ENCODE results near the gene KCNQ1. TPM values are rescaled to one million over a fixed set of nuclear protein-coding genes. Genes with fewer than 3 reads are reported as not detected.

KCNQ1 gene
- total and polyA plus RNA-seq, 2 donors (not counting 3 experiments of a cell fraction or from before 2014, with no cell fraction given): 0.07 to 0.09 TPM

- Histone ChIP-seq H3K4me3 (replicated peaks in 1 of 3; ENCODE audit: insufficient read depth in 1 of 3, low read depth in 1 of 3, low read length in 3 of 3) (no peak overlapping the region), H3K36me3 (ENCODE audit: control insufficient read depth in 2 of 2, extremely low read depth in 1 of 2, insufficient read depth in 2 of 2, low read length in 2 of 2) (no peaks in the 10 kb centered on the region), H3K9me1 (replicated peaks; ENCODE audit: control insufficient read depth, extremely low read depth, insufficient read depth, low read length) (no peaks in the 10 kb centered on the region), H2AFZ (ENCODE audit: low read depth, low read length) (no peak overlapping the region), H4K20me1 (replicated peaks; ENCODE audit: control insufficient read depth, extremely low read depth, insufficient read depth, low read length) (no peaks in the 10 kb centered on the region), H3K4me1 (ENCODE audit: control insufficient read depth, extremely low read depth, insufficient read depth, low read length) (no peaks in the 10 kb centered on the region), H3K9me3 (replicated peaks; ENCODE audit: control insufficient read depth, insufficient read depth, low read length) (no peaks in the 10 kb centered on the region), H3K9ac (replicated peaks; ENCODE audit: extremely low read depth, insufficient read depth, low read length) (no peak overlapping the region), H3K27me3 (ENCODE audit: control insufficient read depth in 2 of 2, insufficient read depth in 2 of 2, low read length in 2 of 2) (no peaks in the 10 kb centered on the region), H3K27ac (ENCODE audit: insufficient read depth, low read depth, low read length) (no peak overlapping the region), H3K4me2 (ENCODE audit: insufficient read depth, low read length) (no peak overlapping the region), H3K79me2 (ENCODE audit: control insufficient read depth, insufficient read depth, low read length) (no peaks in the 10 kb centered on the region)
- FAIRE-seq (no peak), DNase-seq (ENCODE audit: low read depth, low spot score) (no peak)
- POLR2A ChIA-PET: no interaction called here
- TF ChIP-seq GATA2 (IDR thresholded peaks at IDR 0.05; ENCODE audit: insufficient read depth, insufficient read length, low read depth, low read length): no peak
- no peak for TF ChIP-seq POLR2AphosphoS5 (IDR thresholded peaks at IDR 0.05; ENCODE audit: insufficient read depth, low read depth, low read length)
- TF ChIP-seq JUN (IDR thresholded peaks at IDR 0.05; ENCODE audit: borderline replicate concordance, insufficient read depth, insufficient read length, low read depth): no peak
- TF ChIP-seq FOS (IDR thresholded peaks at IDR 0.05; ENCODE audit: borderline replicate concordance, insufficient read depth, low read length): no peak
- TF ChIP-seq MYC (IDR thresholded peaks at IDR 0.05; ENCODE audit: low read depth, low read length): no peak
- intact Hi-C loops (cut with micrococcal nuclease) (no loop called here), dilution Hi-C loops (cut with MboI; ENCODE audit: extremely low pct_ligation_motif_present, low sequenced_read_pairs) (no loop called here)
- CTCF ChIA-PET: no interaction called here
- no TSS peak for BruUV-seq (replicated peaks)
These were observed 392.8 kb downstream of the KCNQ1 start for GRCh38 chr11:2837651-2838050.

GRCh38 chr11:2838091-2838490 is 393.3 kb downstream of the KCNQ1 start:
- intact Hi-C loops (cut with micrococcal nuclease) (no loop called here), dilution Hi-C loops (cut with MboI; ENCODE audit: extremely low pct_ligation_motif_present, low sequenced_read_pairs) (no loop called here)
- ChIA-PET CTCF (no interaction called here), POLR2A (no interaction called here)
- no peak overlapping the region for H3K4me2 ChIP-seq (ENCODE audit: insufficient read depth, low read length)
- DNase-seq (ENCODE audit: low read depth, low spot score) (no peak), FAIRE-seq (no peak)
- H2AFZ ChIP-seq (ENCODE audit: low read depth, low read length): no peak overlapping the region
- no peaks in the 10 kb centered on the region for H3K36me3 ChIP-seq (ENCODE audit: control insufficient read depth in 2 of 2, extremely low read depth in 1 of 2, insufficient read depth in 2 of 2, low read length in 2 of 2)
- no peaks in the 10 kb centered on the region for H3K27me3 ChIP-seq (ENCODE audit: control insufficient read depth in 2 of 2, insufficient read depth in 2 of 2, low read length in 2 of 2)
- H4K20me1 ChIP-seq (replicated peaks; ENCODE audit: control insufficient read depth, extremely low read depth, insufficient read depth, low read length): no peaks in the 10 kb centered on the region
- H3K4me1 ChIP-seq (ENCODE audit: control insufficient read depth, extremely low read depth, insufficient read depth, low read length): no peaks in the 10 kb centered on the region
- H3K9ac ChIP-seq (replicated peaks; ENCODE audit: extremely low read depth, insufficient read depth, low read length): no peak overlapping the region
- TF ChIP-seq GATA2 (IDR thresholded peaks at IDR 0.05; ENCODE audit: insufficient read depth, insufficient read length, low read depth, low read length) (no peak), POLR2AphosphoS5 (IDR thresholded peaks at IDR 0.05; ENCODE audit: insufficient read depth, low read depth, low read length) (no peak), JUN (IDR thresholded peaks at IDR 0.05; ENCODE audit: borderline replicate concordance, insufficient read depth, insufficient read length, low read depth) (no peak), FOS (IDR thresholded peaks at IDR 0.05; ENCODE audit: borderline replicate concordance, insufficient read depth, low read length) (no peak), CTCF (IDR thresholded peaks at IDR 0.05; ENCODE audit: extremely low read depth in 1 of 2, insufficient read depth in 1 of 2, low read depth in 1 of 2, low read length in 2 of 2) (no peak), EZH2 (IDR thresholded peaks at IDR 0.05; ENCODE audit: borderline replicate concordance, low read depth, low read length, severe bottlenecking) (no peak), MYC (IDR thresholded peaks at IDR 0.05; ENCODE audit: low read depth, low read length) (no peak), MAX (IDR thresholded peaks at IDR 0.05; ENCODE audit: insufficient read depth, insufficient read length) (no peak), POLR2A (IDR thresholded peaks at IDR 0.05; ENCODE audit: low read depth, low read length) (no peak)
- H3K79me2 ChIP-seq (ENCODE audit: control insufficient read depth, insufficient read depth, low read length): no peaks in the 10 kb centered on the region
- no peaks in the 10 kb centered on the region for H3K9me1 ChIP-seq (replicated peaks; ENCODE audit: control insufficient read depth, extremely low read depth, insufficient read depth, low read length)
- BruUV-seq (replicated peaks): no TSS peak
- no peak overlapping the region for H3K4me3 ChIP-seq (replicated peaks in 1 of 3; ENCODE audit: insufficient read depth in 1 of 3, low read depth in 1 of 3, low read length in 3 of 3)
- H3K9me3 ChIP-seq (replicated peaks; ENCODE audit: control insufficient read depth, insufficient read depth, low read length): no peaks in the 10 kb centered on the region
- H3K27ac ChIP-seq (ENCODE audit: insufficient read depth, low read depth, low read length): no peak overlapping the region
